Measurements from ENCODE around the gene NFIA. TPM values are rescaled to one million over a fixed set of nuclear protein-coding genes. Genes with fewer than 3 reads are reported as not detected.
A peak's percentile ranks its signal among the peaks of the same experiment; 100 is the strongest.

Gene NFIA
- total and polyA plus RNA-seq, 9 of the 15 experiments (the other 6 are each of a cell fraction or from before 2014, with no cell fraction given): 5.3 to 24.9 (median 9.8) TPM

GRCh38 chr1:61453111-61453961 is 371.0 kb downstream of the NFIA start (continued):
- TF ChIP-seq RFX1 (IDR thresholded peaks at IDR 0.05) (peak; percentile 96), NR2F6 (CRISPR knock-in tag; IDR thresholded peaks at IDR 0.05) (no peak), MBD1 (CRISPR knock-in tag; IDR thresholded peaks at IDR 0.05) (no peak), ZNF311 (CRISPR knock-in tag; IDR thresholded peaks at IDR 0.05) (no peak), BRD4 (IDR thresholded peaks at IDR 0.05) (no peak), ZNF668 (CRISPR knock-in tag; IDR thresholded peaks at IDR 0.05) (no peak), CHD2 (IDR thresholded peaks at IDR 0.05; ENCODE audit: low read depth, low read length) (no peak), ZBTB40 (IDR thresholded peaks at IDR 0.05) (peak; percentile 70), ZBTB40 (CRISPR knock-in tag; IDR thresholded peaks at IDR 0.05) (0 out of 2 replicates have a peak, but pooled peaks have one; percentile 30), ZEB2 (IDR thresholded peaks at IDR 0.05) (0 out of 2 replicates have a peak, but pooled peaks have one; percentile 39), TEAD4 (IDR thresholded peaks at IDR 0.05; ENCODE audit: low read length) (no peak; the same call in 1 of the 2 replicates), TEAD4 (CRISPR knock-in tag; IDR thresholded peaks at IDR 0.05; ENCODE audit: borderline replicate concordance) (no peak), CGGBP1 (CRISPR knock-in tag; IDR thresholded peaks at IDR 0.05) (no peak)
- TF ChIP-seq, protein P1, sequence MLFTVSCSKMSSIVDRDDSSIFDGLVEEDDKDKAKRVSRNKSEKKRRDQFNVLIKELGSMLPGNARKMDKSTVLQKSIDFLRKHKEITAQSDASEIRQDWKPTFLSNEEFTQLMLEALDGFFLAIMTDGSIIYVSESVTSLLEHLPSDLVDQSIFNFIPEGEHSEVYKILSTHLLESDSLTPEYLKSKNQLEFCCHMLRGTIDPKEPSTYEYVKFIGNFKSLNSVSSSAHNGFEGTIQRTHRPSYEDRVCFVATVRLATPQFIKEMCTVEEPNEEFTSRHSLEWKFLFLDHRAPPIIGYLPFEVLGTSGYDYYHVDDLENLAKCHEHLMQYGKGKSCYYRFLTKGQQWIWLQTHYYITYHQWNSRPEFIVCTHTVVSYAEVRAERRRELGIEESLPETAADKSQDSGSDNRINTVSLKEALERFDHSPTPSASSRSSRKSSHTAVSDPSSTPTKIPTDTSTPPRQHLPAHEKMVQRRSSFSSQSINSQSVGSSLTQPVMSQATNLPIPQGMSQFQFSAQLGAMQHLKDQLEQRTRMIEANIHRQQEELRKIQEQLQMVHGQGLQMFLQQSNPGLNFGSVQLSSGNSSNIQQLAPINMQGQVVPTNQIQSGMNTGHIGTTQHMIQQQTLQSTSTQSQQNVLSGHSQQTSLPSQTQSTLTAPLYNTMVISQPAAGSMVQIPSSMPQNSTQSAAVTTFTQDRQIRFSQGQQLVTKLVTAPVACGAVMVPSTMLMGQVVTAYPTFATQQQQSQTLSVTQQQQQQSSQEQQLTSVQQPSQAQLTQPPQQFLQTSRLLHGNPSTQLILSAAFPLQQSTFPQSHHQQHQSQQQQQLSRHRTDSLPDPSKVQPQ (CRISPR knock-in tag; IDR thresholded peaks at IDR 0.05; ENCODE audit: borderline replicate concordance): no peak
